Mononuclear cell (primary cell): ENCODE measurements around the gene DNAH8. TPM values are rescaled to one million over a fixed set of nuclear protein-coding genes. Genes with fewer than 3 reads are reported as not detected.

Experiments used
- H3K27me3 ChIP-seq: 2 replicates; pipeline ENCODE4 v1.6.0; 2011; ENCODE audit warnings: low read length, control low read depth; ENCODE audit not compliant: insufficient read depth
- H3K4me1 ChIP-seq: 2 replicates; pipeline ENCODE4 v1.5.1; 2011; ENCODE audit warnings: mild to moderate bottlenecking, low read length, control low read depth; ENCODE audit not compliant: insufficient read depth
- H3K4me3 ChIP-seq: 2 replicates; pipeline ENCODE4 v1.5.1; 2011; ENCODE audit warnings: mild to moderate bottlenecking, low read length, moderate library complexity
- H3K9me3 ChIP-seq: 2 replicates; pipeline ENCODE4 v1.5.1; 2011; ENCODE audit warnings: low read depth, mild to moderate bottlenecking, control low read depth, low read length
- total RNA-seq: library from RNA; depleted of rRNA; stranded (reverse); fragments of >200 nt; gene quantifications from one replicate; pipeline ENCODE4 v1.2.3, GENCODE V29; 2012

DNAH8 gene
- total RNA-seq, 1 donor = 0.10 TPM

GRCh38 chr6:39043776-39044175 is 328.7 kb downstream of the DNAH8 start:
- Histone ChIP-seq H3K4me1 (no peaks in the 10 kb centered on the region), H3K27me3 (peaks cover 19% of the 10 kb centered on the region), H3K9me3 (no peaks in the 10 kb centered on the region), H3K4me3 (no peak overlapping the region)

- no peak overlapping the region for H3K4me3 ChIP-seq
- peaks cover under 1% of the 10 kb centered on the region for H3K4me1 ChIP-seq
- no peaks in the 10 kb centered on the region for H3K9me3 ChIP-seq
- peaks cover 20% of the 10 kb centered on the region for H3K27me3 ChIP-seq
Observed at GRCh38 chr6:39044181-39044580, 329.1 kb downstream of the DNAH8 start.

GRCh38 chr6:39047434-39048327 is 332.6 kb downstream of the DNAH8 start:
- Histone ChIP-seq H3K27me3 (peaks cover 22% of the 10 kb centered on the region), H3K4me3 (no peak overlapping the region), H3K4me1 (peaks cover 3% of the 10 kb centered on the region), H3K9me3 (no peaks in the 10 kb centered on the region)

GRCh38 chr6:39048481-39049399 is 333.6 kb downstream of the DNAH8 start, which contains the start of gene GLP1R:
TSS of gene GLP1R (plus strand) at chr6:39048781. CDS start at chr6:39048841, 60 bp downstream.
- peaks cover 22% of the 10 kb centered on the region for H3K27me3 ChIP-seq
- no peaks in the 10 kb centered on the region for H3K9me3 ChIP-seq
- H3K4me1 ChIP-seq = peaks cover 3% of the 10 kb centered on the region
- no peak within 1 kb of the TSS for H3K4me3 ChIP-seq

DNA sequence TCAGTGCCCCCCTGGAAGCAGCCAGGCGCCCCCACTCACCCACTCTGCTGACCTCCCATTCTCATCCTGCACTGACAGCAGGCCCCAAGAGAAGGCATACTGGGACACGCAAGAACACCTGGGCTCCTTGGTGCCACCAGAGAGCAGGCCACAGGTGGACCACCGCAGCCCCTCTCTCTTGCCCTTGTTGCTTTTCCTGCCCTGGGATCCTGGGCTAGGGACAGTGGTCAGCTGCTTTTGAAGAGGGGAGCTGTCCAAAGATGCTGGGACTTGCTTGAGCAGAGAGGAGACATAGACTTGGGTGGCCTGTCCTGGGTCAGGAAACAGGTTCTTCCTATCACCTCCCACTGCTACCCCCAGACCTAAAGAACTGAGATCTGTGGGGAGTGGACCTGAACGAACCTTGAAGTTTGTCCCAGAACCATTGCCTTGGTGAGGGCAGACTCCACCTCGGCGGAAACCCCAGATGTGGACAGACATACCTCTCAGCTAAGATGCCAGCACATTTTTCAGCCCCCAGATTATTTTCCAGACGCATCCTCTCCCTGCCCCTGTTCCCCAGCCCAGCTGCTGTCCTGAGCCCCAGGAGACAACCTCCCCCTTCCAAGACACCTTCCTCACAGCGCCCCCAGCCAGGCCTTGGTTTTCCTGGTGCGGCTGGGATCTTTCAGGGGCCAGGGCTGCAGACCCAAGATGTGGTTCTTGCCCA is 334.6 kb downstream of the DNAH8 start:
- H3K27me3 ChIP-seq = peaks cover 22% of the 10 kb centered on the region
- no peak overlapping the region for H3K4me3 ChIP-seq
- H3K4me1 ChIP-seq = peaks cover 3% of the 10 kb centered on the region
- no peaks in the 10 kb centered on the region for H3K9me3 ChIP-seq

- H3K4me3 ChIP-seq = no peak overlapping the region
- peaks cover 3% of the 10 kb centered on the region for H3K4me1 ChIP-seq
- H3K9me3 ChIP-seq = no peaks in the 10 kb centered on the region
- peaks cover 22% of the 10 kb centered on the region for H3K27me3 ChIP-seq
Observed at GRCh38 chr6:39050453-39051112, 335.5 kb downstream of the DNAH8 start.

DNA sequence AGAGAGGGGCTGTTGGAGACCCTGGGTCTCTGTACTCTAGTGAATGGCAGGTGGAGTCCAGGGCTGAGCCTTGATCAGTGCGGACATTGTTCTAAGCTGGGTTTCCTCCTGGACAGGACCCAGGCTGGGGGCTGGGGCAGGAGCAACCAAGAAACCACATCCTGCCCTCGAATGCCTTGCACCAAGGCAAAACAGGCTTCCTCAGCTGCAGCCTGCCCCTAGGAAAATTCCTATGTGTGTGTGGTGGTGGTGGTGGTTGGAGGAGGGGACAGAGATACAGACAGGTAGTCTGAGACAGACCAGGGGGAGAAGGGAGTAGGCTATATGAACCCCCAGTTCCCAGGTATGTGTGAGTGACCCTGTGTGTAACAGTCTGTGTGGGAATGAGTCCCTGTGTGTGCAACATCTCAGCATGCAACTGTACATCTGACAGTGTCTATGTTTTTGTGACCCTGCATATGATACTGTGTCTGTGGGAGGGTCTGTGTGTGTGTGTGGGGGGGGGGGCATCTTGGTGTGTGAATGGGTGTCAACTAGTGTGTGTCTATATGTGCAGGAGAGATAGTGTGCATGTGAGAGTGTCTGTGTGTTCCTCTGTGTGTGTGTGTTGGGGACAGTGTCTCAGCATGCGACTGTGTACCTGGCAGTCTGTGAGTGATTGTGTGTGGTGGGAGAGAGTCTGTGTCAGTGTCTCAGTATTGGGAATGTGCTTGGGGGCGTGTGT is 336.4 kb downstream of the DNAH8 start:
- Histone ChIP-seq H3K9me3 (no peaks in the 10 kb centered on the region), H3K27me3 (peaks cover 22% of the 10 kb centered on the region), H3K4me1 (peaks cover 3% of the 10 kb centered on the region), H3K4me3 (no peak overlapping the region)

DNA sequence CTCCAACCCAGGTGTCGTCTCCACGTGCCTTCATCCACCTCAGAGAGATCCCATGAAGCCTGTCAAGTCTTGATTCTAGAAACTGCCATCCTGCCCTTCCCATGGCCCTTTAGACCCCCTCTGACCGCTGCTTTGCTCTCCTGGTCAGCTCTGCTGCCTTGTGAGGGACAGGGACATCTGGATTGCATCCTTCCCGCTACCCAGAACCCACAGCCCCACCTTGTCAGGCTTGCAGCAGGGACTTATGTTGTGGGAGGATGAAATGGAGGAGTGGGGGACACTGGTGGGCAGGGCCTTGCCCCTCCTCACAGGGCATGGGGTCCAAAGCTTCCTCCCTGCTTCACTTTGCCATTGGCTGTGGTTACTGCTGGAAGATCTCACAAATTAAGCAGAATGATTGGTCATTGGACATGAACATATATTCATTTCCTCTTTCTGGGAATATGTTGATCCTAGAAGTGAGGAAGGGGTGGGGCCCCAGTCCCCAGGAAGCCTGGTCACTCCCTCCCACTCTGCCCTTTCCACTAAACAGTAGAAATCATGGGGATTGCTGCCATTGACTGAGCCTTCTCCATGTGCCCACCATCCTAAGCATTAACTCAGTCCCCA is 338.0 kb downstream of the DNAH8 start:
- Histone ChIP-seq H3K9me3 (no peaks in the 10 kb centered on the region), H3K4me1 (peaks cover 3% of the 10 kb centered on the region), H3K4me3 (no peak overlapping the region), H3K27me3 (peaks cover 9% of the 10 kb centered on the region)

- H3K27me3 ChIP-seq = peaks cover 3% of the 10 kb centered on the region
- H3K4me1 ChIP-seq = peaks cover 3% of the 10 kb centered on the region
- no peak overlapping the region for H3K4me3 ChIP-seq
- no peaks in the 10 kb centered on the region for H3K9me3 ChIP-seq
Observed at GRCh38 chr6:39053854-39054576, 338.9 kb downstream of the DNAH8 start.

- H3K9me3 ChIP-seq = no peaks in the 10 kb centered on the region
- H3K4me3 ChIP-seq = no peak overlapping the region
- H3K4me1 ChIP-seq = no peaks in the 10 kb centered on the region
- no peaks in the 10 kb centered on the region for H3K27me3 ChIP-seq
Observed at GRCh38 chr6:39054577-39055142, 339.5 kb downstream of the DNAH8 start.

GRCh38 chr6:39055661-39056060 is 340.6 kb downstream of the DNAH8 start:
- Histone ChIP-seq H3K4me1 (no peaks in the 10 kb centered on the region), H3K4me3 (no peak overlapping the region), H3K27me3 (no peaks in the 10 kb centered on the region), H3K9me3 (no peaks in the 10 kb centered on the region)

GRCh38 chr6:39056191-39056590 is 341.1 kb downstream of the DNAH8 start:
- H3K9me3 ChIP-seq = no peaks in the 10 kb centered on the region
- H3K27me3 ChIP-seq = no peaks in the 10 kb centered on the region
- H3K4me3 ChIP-seq = no peak overlapping the region
- no peaks in the 10 kb centered on the region for H3K4me1 ChIP-seq

DNA sequence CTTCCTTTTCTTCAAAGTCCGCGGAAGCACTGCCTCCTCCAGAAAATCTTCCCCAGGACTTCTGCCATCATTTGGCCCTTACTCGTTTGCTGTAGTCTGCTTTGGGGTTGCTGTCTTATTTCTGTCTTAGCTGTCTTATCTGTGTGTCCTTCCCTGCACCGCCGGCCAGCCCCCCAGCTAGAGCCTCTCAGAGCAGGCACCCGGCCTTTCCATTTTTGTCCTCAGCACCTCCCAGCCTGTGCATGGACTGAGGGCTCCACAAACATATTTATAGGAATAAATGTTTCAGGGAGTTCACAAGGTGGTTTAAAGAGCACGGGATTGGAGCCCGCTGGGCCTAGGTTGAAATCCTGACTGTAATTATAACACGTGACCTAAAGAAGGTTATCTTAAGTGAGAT is 341.6 kb downstream of the DNAH8 start:
- Histone ChIP-seq H3K27me3 (no peaks in the 10 kb centered on the region), H3K4me3 (no peak overlapping the region)

More for the DNA sequence above, 341.6 kb downstream of the DNAH8 start:
- no peaks in the 10 kb centered on the region for H3K4me1 ChIP-seq
- H3K9me3 ChIP-seq = no peaks in the 10 kb centered on the region
